SKM-1 (cell line): ENCODE results near the gene IFFO2.
"Not testable (repeated sequence)": the region's sequence is repeated elsewhere in the genome, so short reads cannot be mapped to it uniquely, and the experiment has no call there.

ENCODE experiments used
- DNase-seq: peaks from one replicate; lab custom pipeline; 2025; ENCODE audit not compliant: unreplicated experiment; lab: John Stamatoyannopoulos, UW

Gene IFFO2

DNA sequence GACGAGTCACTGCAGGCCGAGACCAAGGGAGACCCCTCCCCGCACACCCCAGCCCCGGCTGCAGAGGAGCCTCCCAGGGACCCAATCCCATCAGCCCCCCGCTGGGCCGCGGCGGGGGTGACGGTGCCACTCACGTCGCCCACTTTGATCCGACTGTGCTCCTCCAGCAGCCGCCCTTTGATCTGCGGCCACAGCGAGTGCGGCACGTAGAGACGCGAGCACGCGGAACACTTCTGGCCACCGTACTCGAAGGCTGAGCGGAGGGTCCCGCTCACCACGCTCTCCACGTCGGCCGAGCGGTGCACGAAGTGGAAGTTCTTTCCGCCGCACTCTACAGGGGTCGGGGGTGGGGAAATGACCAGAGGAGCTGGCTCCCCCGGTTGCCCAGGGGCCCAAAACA, 79.2 kb downstream of the IFFO2 start:
- DNase-seq: no peak

- DNase-seq: no peak
These were observed 80.3 kb downstream of the IFFO2 start for GRCh38 chr1:18876210-18876609.

DNA sequence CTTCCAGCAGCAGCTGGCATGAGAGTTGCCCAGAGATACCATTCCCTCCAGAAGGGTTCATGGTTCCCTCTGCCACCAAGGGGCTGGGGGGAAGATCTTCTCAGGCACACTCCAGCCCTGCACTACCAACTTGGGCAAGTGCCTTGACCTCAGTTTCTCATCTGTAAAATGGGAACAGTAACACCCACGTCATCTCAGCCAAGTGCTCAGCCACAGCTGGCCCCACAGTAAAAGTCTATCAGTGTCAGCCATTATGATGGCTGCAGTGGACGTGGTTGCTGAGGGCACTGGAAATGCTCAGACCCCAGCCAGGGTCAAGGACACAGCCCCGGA, 80.7 kb downstream of the IFFO2 start:
- no peak for DNase-seq

GRCh38 chr1:18875107-18875795, 81.2 kb downstream of the IFFO2 start:
- peak; percentile 10 for DNase-seq

GRCh38 chr1:18874600-18874999, 81.9 kb downstream of the IFFO2 start:
- no peak for DNase-seq

DNA sequence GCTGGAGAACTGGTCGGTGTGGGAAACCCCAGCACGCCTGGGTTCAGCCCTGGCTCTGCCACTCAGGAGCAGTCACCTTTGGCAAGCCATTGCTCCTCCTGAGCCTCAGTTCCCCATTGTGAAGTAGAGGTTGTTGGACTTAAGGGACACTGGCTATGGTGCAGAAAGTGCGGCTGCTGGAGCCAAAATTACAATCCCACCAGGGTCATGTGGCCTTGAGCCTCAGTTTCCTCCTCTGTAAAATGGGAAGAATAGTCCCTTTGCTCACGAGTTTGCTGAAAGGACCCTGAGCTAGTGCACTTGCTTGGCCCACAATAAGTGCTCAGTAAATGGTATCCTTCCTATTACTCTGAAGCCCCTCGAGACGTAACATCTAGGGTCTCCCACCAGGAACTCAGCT, 82.4 kb downstream of the IFFO2 start:
- DNase-seq: no peak

- no peak for DNase-seq
These were observed 84.3 kb downstream of the IFFO2 start for GRCh38 chr1:18872071-18872611.

DNA sequence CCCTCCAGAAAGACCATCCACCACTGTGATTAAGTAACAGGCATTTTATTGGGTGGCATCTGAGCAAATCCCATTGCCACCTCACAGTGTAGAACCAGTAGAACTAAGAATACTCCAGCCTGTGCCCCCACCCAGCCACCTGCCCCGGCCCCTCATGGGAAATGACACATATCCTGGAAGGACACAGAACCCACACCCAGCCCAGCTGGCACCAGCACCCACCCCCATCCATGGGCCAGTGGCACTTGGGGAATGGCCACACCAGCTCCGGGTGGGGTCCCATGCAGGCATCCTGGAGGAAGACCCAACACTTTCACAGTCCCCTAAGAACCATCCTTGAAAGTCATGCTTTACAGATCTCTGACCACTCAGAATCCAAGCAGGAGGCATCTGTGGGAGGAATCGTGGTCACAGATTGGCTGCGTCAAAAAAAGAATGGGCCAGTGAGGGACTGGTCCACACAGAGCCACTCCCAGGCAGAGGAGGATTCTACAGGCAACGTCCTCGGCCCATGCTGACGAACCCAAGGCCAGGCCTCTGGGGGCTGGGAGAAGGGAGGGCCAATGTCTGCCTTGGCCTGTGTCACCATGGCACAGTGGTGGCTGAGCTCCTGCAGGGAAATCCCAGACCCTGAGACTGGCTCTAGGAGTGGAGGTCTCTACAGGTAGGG, 84.9 kb downstream of the IFFO2 start:
- DNase-seq: no peak

DNA sequence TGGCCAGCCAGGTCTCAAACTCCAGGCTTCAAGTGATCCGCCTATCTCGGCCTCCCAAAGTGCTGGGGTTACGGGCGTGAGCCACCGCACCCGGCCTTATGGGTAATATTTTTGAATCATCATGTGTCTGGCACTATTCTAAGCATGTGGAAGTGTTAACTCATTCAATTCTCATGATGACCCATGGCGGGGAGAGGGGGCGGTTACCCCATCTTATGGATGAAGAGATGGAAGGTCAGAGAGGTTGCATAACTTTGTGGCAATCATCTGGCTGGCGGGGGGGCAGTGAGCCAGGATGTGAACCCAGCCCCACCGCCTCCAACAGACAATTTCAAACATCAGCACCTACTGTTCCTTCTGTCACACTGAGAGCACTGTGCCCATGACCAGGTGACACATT, 85.5 kb downstream of the IFFO2 start:
- no peak for DNase-seq

DNA sequence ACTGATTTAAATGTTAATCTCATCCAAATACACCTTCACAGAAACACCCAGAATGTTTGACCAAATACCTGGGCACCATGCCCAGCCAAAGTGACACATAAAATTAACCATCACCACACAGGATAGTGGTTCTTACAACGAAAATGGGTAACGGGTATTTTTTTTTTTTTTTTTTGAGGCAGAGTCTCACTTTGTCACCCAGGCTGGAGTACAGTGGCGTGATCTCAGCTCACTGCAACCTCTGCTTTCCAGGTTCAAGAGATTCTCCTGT, 85.9 kb downstream of the IFFO2 start:
- not testable (repeated sequence) for DNase-seq

GRCh38 chr1:18869847-18870594, 86.5 kb downstream of the IFFO2 start:
- DNase-seq: no peak

DNA sequence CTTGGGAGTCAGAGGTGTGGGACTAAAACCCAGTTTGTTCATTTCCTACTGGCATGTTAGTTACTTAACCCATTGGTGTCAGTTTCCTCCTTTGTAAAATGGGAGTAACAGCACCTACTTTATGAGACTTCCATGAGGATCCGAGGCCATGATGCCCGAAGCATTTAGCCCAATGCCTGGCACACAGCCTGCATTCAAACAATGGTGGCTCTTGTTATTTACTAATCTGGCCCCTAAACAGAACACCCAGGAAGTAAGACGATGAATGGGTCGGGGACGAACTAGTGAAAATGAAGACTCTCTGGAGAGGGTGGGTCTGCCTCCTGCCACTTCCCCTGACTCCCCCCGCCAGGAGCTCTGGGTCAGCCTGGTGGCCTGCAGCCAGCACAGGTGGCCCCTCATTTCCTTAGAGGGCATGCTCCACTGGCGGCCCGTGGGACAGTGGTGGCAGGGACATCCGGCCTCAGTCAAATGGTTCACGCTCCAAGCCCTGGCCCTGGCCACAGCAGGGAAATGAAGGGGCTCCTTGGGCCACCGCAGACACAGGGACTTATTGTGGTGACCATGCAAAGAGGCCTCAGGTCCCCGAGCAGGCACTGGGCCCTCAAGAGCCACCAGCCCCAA, 87.6 kb downstream of the IFFO2 start:
- no peak for DNase-seq

DNA sequence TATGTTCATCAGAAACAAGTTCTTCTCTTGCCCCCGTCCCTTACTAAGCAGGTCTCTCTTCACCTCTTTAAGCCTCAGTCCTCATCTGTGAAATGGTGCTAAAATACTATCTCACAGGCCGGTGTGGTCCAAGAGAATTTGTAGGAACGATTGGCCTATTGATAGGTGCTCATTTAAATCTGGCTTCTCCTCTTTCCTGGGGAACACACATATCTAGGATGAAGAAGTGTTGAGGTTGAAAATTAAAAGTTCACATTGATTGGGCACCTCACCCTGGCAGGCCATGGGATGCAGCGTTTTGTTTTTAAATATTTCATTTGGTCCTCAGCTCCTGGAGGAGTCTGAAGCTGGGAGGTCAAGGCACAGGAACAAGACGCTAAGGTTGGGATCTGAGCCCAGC, 88.1 kb downstream of the IFFO2 start:
- no peak for DNase-seq

- no peak for DNase-seq
These were observed 89.6 kb downstream of the IFFO2 start for GRCh38 chr1:18866846-18867245.

DNA sequence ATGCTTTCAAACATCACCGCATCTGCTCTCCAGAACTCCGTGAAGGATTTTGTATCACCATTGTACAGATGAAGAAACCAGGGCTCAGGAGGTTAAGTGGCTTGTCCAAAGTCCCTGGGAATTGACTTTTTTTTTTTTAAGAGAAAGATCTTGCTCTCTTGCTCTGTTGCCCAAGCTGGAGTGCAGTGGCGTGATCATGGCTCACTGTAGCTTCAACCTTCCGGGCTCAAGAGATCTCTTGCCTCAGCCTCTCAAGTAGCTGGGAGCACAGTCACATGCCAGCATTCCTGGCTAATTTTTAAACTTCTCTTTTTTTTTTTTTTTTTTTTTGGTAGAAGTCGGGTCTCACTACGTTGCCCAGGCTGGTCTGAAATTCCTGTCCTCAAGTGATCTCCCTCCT, 90.2 kb downstream of the IFFO2 start:
- no peak for DNase-seq

DNA sequence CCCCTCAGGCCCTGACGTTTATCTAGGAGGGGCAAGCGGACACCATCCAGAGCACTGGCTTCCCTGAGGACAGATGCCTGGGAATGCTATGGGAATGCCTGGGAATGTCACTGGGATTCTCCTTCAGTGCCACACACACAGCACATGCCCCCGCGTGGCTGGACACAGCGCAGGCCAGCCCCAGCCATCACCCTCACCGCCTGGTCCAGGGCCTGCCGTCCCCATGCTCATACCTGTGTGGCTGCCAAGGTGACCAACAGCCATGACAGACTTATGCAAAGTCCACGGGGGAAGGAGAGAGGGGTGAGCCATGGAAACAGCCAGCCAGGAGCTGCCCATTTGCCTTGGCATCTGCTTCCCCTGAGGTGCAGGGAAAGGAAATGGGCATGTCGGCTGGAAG, 91.3 kb downstream of the IFFO2 start:
- no peak for DNase-seq

DNA sequence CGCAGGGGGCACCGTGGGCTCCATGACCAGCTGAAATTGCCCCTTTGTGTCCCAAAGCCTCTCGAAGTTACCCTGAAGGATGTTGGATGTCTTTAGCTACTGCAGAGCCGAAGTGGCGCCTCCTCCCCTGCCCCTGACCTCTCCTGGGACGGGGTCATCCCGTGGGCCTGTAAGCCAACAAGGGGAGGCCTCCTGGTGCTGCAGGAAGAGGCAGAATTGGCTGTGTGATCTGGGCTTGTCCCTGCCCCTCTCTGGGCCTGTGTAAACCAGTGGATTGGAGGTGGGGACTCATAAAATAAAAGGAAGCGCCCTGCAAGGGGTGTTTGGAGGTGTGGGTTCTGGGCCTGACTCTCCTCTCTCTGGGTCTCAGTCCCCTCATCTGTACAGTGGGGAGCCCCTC, 94.9 kb downstream of the IFFO2 start:
- DNase-seq: no peak

- no peak for DNase-seq
These were observed 95.4 kb downstream of the IFFO2 start for GRCh38 chr1:18861082-18861481.

DNA sequence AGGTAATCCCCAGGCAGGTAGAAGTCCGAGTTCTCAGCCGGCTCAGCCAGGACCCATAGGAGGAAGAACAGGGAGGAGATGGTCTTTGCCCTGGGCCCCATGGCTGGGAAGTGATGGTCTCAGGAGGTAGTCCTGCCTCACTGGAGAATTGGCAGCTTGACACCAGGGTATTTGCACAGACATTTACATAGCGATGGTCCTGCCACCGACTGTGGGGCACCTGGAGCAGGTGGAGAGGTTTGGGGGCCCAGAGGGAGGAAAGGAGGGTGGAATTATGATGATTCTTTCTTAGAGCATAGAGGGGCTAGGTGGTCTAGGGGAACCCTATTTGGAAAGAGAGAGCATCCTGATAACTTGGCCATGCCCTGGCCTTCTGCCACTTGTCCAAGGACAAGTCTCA, 96.9 kb downstream of the IFFO2 start, which contains the start of gene TAS1R2:
Gene TAS1R2, minus strand, starts transcription at position 101 of the 400 bp plus-strand sequence. Its CDS starts 0 bp downstream, at position 101.
- no peak for DNase-seq

DNA sequence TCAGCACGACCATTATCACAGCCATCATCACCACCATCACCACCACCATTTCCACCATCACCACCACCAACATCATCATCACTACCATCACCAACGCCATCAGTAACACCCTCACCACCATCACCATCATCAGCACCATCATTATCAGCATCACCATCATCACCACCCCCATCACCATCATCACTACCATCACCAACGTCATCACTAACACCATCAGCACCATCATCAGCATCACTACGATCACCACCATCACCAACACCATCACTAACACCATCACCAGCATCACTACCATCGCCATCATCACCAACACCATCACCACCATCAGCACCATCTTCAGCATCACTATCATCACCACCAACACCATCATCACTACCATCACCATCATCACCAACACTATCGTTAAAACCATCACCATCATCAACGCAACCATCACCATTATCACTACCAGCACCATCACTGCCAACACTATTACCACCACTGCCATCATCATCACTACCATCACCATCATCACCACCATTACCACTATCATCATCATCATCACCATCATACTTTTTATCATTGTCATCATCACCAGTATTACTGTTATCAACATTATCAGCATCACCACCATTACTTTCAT, 98.3 kb downstream of the IFFO2 start:
- DNase-seq: no peak

DNA sequence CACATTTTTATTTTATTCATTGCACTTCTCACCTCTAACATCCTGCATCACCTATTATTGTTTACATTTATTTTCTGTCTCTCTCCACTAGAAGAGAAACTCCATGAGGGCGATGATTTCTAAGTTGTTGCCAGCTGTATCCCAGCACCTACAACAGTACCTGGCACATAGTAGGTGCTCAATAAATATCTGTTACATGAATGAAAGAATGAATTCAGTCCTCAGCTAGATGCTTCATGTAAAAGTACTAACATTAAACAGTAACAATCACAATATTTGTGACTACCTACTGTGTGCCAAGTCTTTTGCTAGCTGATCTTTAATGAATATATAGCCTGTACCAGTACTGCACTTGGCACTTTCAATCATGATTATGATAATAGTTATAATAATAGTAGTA, 100.0 kb downstream of the IFFO2 start:
- DNase-seq: no peak
